Thyroid gland (tissue), 4 donors: ENCODE measurements around the gene NOP56. TPM values are rescaled to one million over a fixed set of nuclear protein-coding genes. Genes with fewer than 3 reads are reported as not detected.
A peak's percentile ranks its signal among the peaks of the same experiment; 100 is the strongest.

Experiments
- DNase-seq, 2 donors: peaks; one replicate each; pipeline ENCODE4 v3.0.0-alpha.2; 2019
- H3K27ac ChIP-seq, 3 donors: fragments of 200-600 bp; sonication (generic); 1 replicate in 2 of 3; 2 replicates in 1 of 3; pipeline ENCODE4 v1.5.1; 2016 to 2019; ENCODE audit warnings: mild to moderate bottlenecking in 1 of 3, moderate library complexity in 1 of 3
- H3K27me3 ChIP-seq: fragments of 200-600 bp; sonication (generic); one replicate; pipeline ENCODE4 v1.5.1; 2019
- H3K36me3 ChIP-seq, 2 donors: fragments of 200-600 bp; sonication (generic); one replicate each; pipeline ENCODE4 v1.5.1; 2016 to 2019
- H3K4me1 ChIP-seq, 2 donors: fragments of 200-600 bp; sonication (generic); one replicate each; pipeline ENCODE4 v1.5.1; 2017 to 2019
- H3K4me3 ChIP-seq, 3 donors: fragments of 200-600 bp; sonication (generic); replicated peaks in 1 of 3; 1 replicate in 2 of 3; 2 replicates in 1 of 3; pipeline ENCODE4 v1.5.1; 2016; ENCODE audit warnings: mild to moderate bottlenecking in 1 of 3
- H3K9me3 ChIP-seq: fragments of 200-600 bp; sonication (generic); one replicate; pipeline ENCODE4 v1.5.1; 2017
- POLR2A ChIP-seq, 2 donors: fragments of 450-650 bp; IDR thresholded peaks; one replicate each; pipeline ENCODE4 v1.6.1; 2017; ENCODE audit warnings: antibody characterized with exemption in 2 of 2, mild to moderate bottlenecking in 2 of 2, moderate library complexity in 1 of 2
- WGBS, 2 donors: methylation state at CpG; one replicate each; pipeline ENCODE4 v1.1.5; 2017; 5-methylcytosine and 5-hydroxymethylcytosine counted together
- intact Hi-C: fragments of 100-400 bp; cut with DNase I; formaldehyde crosslinking; loops from one replicate; pipeline ENCODE4 v1.15.1; 2023
- total RNA-seq, 4 donors: library from RNA; depleted of rRNA; stranded (reverse); fragments of >200 nt; gene quantifications; one replicate each; pipeline ENCODE4 v1.2.3, GENCODE V29; 2016
- TF ChIP-seq, protein P1 (sequence below), 6 experiments: fragments of 200-600 bp in 3 of 6; fragments of 450-650 bp in 3 of 6; sonication (generic) in 3 of 6; IDR thresholded peaks; one replicate each; pipeline ENCODE4 v1.5.1; 2016 to 2019; ENCODE audit warnings: antibody characterized with exemption in 6 of 6, mild to moderate bottlenecking in 2 of 6, inconsistent platforms in 1 of 6, moderate library complexity in 1 of 6

Gene NOP56
- total RNA-seq, 4 donors from 2014 or later, result 46.8 to 85.9 (median 64.1) TPM

DNA sequence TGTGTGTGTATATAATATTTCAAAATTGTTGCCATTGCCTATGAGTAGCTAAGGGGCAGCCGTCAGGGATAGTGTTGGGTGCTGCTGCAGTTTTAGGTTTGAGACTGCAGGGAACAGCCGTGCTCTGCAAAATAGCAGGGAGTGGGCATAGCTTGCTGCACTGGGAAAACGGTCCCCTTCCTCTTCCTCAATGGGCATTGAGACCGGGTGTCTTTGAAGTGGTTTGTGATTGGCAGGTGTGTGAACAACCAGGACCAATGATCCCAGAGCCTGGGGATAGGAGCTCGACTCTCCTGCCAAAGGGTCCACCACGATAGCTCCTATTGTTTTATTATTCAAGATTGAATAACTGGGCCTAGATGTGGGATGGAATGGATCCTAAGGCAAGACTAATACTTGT is 35.1 kb downstream of the NOP56 start:
- no peak for TF ChIP-seq POLR2A (IDR thresholded peaks at IDR 0.05)
- TF ChIP-seq, protein P1, sequence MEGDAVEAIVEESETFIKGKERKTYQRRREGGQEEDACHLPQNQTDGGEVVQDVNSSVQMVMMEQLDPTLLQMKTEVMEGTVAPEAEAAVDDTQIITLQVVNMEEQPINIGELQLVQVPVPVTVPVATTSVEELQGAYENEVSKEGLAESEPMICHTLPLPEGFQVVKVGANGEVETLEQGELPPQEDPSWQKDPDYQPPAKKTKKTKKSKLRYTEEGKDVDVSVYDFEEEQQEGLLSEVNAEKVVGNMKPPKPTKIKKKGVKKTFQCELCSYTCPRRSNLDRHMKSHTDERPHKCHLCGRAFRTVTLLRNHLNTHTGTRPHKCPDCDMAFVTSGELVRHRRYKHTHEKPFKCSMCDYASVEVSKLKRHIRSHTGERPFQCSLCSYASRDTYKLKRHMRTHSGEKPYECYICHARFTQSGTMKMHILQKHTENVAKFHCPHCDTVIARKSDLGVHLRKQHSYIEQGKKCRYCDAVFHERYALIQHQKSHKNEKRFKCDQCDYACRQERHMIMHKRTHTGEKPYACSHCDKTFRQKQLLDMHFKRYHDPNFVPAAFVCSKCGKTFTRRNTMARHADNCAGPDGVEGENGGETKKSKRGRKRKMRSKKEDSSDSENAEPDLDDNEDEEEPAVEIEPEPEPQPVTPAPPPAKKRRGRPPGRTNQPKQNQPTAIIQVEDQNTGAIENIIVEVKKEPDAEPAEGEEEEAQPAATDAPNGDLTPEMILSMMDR (IDR thresholded peaks at IDR 0.05), result no peak
- no peak overlapping the region for H3K27ac ChIP-seq
- DNase-seq, result no peak
- no peak overlapping the region for H3K4me3 ChIP-seq
- H3K4me1 ChIP-seq, result peaks cover 0 to 13% of the 10 kb centered on the region in 2 donors
- intact Hi-C loops, result no loop called here
- WGBS, 2 donors, result 50 to 57% methylated on average over 6 of the region's 6 CpGs
- no peaks in the 10 kb centered on the region for H3K27me3 ChIP-seq
- H3K36me3 ChIP-seq, result no peaks in the 10 kb centered on the region
- no peaks in the 10 kb centered on the region for H3K9me3 ChIP-seq

DNA sequence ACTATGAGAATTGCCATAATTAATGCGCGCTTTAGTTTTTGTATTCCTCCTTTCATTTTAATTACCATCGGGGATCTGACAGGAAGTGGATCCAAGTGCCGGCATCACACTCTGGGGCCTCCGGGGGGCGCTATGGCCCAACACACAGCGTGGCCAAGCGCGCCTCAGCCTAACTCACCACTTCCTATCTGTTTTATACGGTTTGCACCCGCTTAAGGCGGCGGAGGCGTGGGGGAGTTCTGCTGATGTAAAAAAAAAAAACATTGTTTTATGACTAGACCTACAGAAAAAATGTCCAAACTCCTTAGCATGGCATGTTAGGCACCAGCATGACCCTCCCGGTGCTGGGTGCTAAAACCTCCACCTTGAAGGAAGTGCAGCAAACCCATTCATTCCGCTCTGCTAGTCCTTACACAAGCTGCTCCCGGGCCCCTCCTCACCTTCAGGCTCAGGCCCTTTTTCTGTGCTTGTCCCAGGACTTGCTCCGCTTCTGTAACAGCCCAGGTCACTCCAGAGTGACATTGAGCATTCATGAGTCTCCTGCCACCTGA is 35.7 kb downstream of the NOP56 start:
- TF ChIP-seq, protein P1 (IDR thresholded peaks at IDR 0.05), result peak in 5 of 6 experiments; percentile 39 to 66 (median 62)
- TF ChIP-seq POLR2A (IDR thresholded peaks at IDR 0.05), result no peak
- no peak overlapping the region for H3K4me3 ChIP-seq
- no peaks in the 10 kb centered on the region for H3K36me3 ChIP-seq
- no peaks in the 10 kb centered on the region for H3K27me3 ChIP-seq
- H3K27ac ChIP-seq, result no peak overlapping the region
- DNase-seq, result peak; percentile 68 to 69
- H3K9me3 ChIP-seq, result no peaks in the 10 kb centered on the region
- WGBS, 2 donors, result 25 to 26% methylated on average over 18 of the region's 18 CpGs
- intact Hi-C loops, result no loop called here
- H3K4me1 ChIP-seq, result peaks cover 0 to 13% of the 10 kb centered on the region in 2 donors

DNA sequence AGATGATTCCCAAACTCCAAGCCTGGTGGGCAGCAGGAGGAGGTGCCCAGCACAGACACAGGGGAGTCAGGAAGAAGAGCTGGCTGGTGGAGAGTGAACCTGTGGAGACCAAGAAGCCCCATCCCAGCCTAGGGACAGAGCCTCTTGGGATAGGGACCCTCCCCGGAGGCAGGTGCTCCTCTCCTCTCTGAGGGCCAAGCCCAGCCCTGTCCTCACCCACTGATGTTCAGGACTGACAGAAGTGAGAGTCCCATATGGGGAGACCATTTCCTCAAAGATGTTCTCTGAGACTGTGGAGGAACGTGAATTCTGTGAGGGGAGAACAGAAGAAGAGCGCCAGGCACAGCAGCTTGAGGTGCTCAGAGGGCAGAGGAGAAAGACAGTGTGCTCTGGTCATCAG is 37.8 kb downstream of the NOP56 start:
- H3K27me3 ChIP-seq, result no peaks in the 10 kb centered on the region
- H3K4me3 ChIP-seq, result no peak overlapping the region
- H3K4me1 ChIP-seq, result peaks cover 3 to 22% of the 10 kb centered on the region in 2 donors
- no peak for DNase-seq
- no peak overlapping the region for H3K27ac ChIP-seq
- intact Hi-C loops, result loop anchor here (5.0 kb wide), 2 partner anchors 52 to 152 kb away; partner anchors contain the start of genes PCED1A and VPS16
- TF ChIP-seq, protein P1 (IDR thresholded peaks at IDR 0.05), result no peak
- TF ChIP-seq POLR2A (IDR thresholded peaks at IDR 0.05), result no peak
- no peaks in the 10 kb centered on the region for H3K9me3 ChIP-seq
- no peaks in the 10 kb centered on the region for H3K36me3 ChIP-seq
- WGBS, 2 donors, result 81 to 89% methylated on average over 3 of the region's 3 CpGs

DNA sequence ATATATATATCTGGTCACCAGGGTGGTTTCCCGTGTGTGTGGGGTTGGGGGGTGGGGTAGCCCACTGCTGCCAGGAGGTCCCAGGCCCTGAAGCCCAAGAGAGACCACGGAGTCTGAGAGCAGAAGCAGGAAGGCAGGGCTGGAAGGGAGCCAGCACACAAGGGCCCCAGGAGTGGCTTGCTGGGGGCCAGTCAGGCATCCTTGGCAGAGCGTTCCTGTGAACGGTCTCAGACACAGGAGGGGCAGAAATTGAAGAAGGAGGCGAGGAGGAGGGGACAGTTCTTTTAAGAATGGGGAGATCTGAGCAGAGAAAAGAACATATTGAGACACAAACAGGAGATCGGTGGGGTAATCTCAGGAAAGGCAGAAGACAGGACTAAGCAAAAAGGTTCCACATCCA is 38.3 kb downstream of the NOP56 start:
- Histone ChIP-seq H3K27ac (no peak overlapping the region), H3K36me3 (no peaks in the 10 kb centered on the region), H3K4me3 (no peak overlapping the region), H3K4me1 (peaks cover 3 to 22% of the 10 kb centered on the region in 2 donors), H3K9me3 (no peaks in the 10 kb centered on the region), H3K27me3 (no peaks in the 10 kb centered on the region)
- WGBS, 2 donors, result 32 to 33% methylated on average over 6 of the region's 6 CpGs
- intact Hi-C loops, result loop anchor here (5.0 kb wide), 2 partner anchors 52 to 152 kb away; partner anchors contain the start of genes PCED1A and VPS16
- TF ChIP-seq, protein P1 (IDR thresholded peaks at IDR 0.05), result no peak
- TF ChIP-seq POLR2A (IDR thresholded peaks at IDR 0.05), result no peak
- peak; percentile 72 to 90 for DNase-seq

- TF ChIP-seq, protein P1 (IDR thresholded peaks at IDR 0.05), result no peak
- no peak for TF ChIP-seq POLR2A (IDR thresholded peaks at IDR 0.05)
- Histone ChIP-seq H3K27ac (peak overlapping the region in 2 of 3 donors; percentile 15 to 73), H3K27me3 (no peaks in the 10 kb centered on the region), H3K4me3 (no peak overlapping the region), H3K9me3 (no peaks in the 10 kb centered on the region), H3K4me1 (peaks cover 3 to 22% of the 10 kb centered on the region in 2 donors), H3K36me3 (no peaks in the 10 kb centered on the region)
- 30 to 35% methylated on average over 8 of the region's 8 CpGs for WGBS, 2 donors
- intact Hi-C loops, result loop anchor here (5.0 kb wide), 2 partner anchors 51 to 151 kb away; partner anchors contain the start of genes PCED1A and VPS16
- DNase-seq, result peak; percentile 43 to 49
These were observed 38.7 kb downstream of the NOP56 start for GRCh38 chr20:2691127-2691526.
